Adipocyte (in vitro differentiated cells): ENCODE results near the gene FAM83C.
A peak's percentile ranks its signal among the peaks of the same experiment; 100 is the strongest.
"Not testable (repeated sequence)": the region's sequence is repeated elsewhere in the genome, so short reads cannot be mapped to it uniquely, and the experiment has no call there.

ENCODE experiments used
- DNase-seq: peaks from one replicate; pipeline ENCODE4 v3.0.0-alpha.2; 2015; ENCODE audit warnings: low read depth
- H3K27me3 ChIP-seq: replicated peaks from 2 replicates; pipeline ENCODE4 v1.7.0; 2013; ENCODE audit warnings: mild to moderate bottlenecking, low read length, moderate library complexity; ENCODE audit not compliant: control insufficient read depth, insufficient read depth
- H3K36me3 ChIP-seq: 2 replicates; pipeline ENCODE4 v1.7.0; 2013; ENCODE audit warnings: low read length, mild to moderate bottlenecking, moderate library complexity; ENCODE audit not compliant: control insufficient read depth, insufficient read depth, severe bottlenecking
- H3K4me1 ChIP-seq: 2 replicates; pipeline ENCODE4 v1.7.0; 2013; ENCODE audit warnings: mild to moderate bottlenecking, low read length, moderate library complexity; ENCODE audit not compliant: control insufficient read depth, insufficient read depth
- H3K4me3 ChIP-seq: 2 replicates; pipeline ENCODE4 v1.7.0; 2013; ENCODE audit warnings: mild to moderate bottlenecking, low read length, moderate library complexity
- H3K9ac ChIP-seq: 2 replicates; pipeline ENCODE4 v1.7.0; 2013; ENCODE audit warnings: mild to moderate bottlenecking, low read length, moderate library complexity
- H3K9me3 ChIP-seq: 2 replicates; pipeline ENCODE4 v1.7.0; 2013; ENCODE audit warnings: mild to moderate bottlenecking, low read length, moderate library complexity; ENCODE audit not compliant: control insufficient read depth

Gene FAM83C

DNA sequence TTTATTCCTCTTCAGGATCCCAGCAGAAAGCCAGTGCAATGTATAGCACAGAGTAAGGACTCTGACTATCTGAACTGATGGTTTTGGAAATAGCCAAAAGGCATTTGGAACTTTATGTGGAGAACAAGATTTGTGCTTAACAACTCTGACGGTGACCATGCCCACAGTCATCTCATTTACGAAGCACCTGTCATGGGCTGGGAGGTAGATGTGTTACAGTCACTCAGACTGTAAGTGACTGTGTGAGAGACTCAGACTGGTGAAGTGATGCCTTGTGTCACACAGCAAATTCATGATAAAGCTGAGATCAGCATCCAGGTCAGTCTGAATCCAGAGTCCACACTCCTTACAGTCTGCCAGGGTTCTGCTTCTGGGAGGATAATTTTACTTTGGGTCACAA, 23.9 kb upstream of the FAM83C start:
- Histone ChIP-seq H3K27me3 (no peaks in the 10 kb centered on the region), H3K9me3 (no peaks in the 10 kb centered on the region), H3K9ac (peak overlapping the region; percentile 14), H3K4me3 (no peak overlapping the region), H3K4me1 (peaks cover 72% of the 10 kb centered on the region), H3K36me3 (no peaks in the 10 kb centered on the region)
- DNase-seq = no peak

DNA sequence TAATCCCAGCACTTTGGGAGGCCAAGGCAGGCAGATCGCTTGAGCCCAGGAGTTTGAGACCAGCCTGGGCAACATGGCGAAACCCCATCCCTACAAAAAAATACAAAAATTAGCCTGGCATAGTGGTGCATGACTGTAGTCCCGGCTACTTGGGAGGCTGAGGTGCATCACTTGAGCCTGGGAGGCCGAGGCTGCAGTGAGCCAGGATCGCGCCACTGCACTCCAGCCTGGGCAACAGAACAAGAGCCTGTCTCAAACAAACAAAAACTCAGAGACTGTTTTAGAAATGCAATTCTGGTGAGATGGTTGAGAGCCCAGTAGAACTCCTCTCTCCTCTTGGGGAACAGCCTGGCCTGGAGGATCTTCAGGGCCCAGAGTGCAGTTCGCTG, 23.4 kb upstream of the FAM83C start:
- H3K9me3 ChIP-seq, DNase-seq, H3K27me3 ChIP-seq, H3K36me3 ChIP-seq, H3K4me3 ChIP-seq: not testable (repeated sequence)
- H3K9ac ChIP-seq = peak overlapping the region; percentile 59
- H3K4me1 ChIP-seq = peaks cover 68% of the 10 kb centered on the region

- no peaks in the 10 kb centered on the region for H3K36me3 ChIP-seq
- peak overlapping the region; percentile 34 for H3K4me3 ChIP-seq
- peaks cover 62% of the 10 kb centered on the region for H3K4me1 ChIP-seq
- H3K9ac ChIP-seq = peak overlapping the region; percentile 59
- no peak for DNase-seq
- no peaks in the 10 kb centered on the region for H3K27me3 ChIP-seq
- H3K9me3 ChIP-seq = no peaks in the 10 kb centered on the region
Observed at GRCh38 chr20:35314816-35315631, 22.8 kb upstream of the FAM83C start.

DNA sequence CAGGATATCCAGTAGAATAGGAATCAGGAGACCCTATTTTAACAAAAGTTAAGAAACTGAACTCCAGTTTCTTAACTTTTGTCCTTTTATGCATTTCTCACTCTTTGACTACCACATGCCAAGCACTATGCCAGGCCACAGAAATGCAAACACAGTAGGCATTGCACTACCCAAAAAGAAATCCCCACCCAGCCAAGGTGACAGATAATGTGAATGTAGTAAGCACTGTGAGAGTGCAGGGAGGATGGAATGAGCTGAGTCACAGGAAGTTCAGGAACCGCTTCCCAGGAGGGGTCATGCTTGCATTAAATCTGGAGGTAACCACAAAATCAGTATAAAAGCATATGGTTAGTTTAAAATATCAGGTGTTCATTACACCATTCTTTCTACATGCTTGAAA, 20.1 kb upstream of the FAM83C start:
- DNase-seq = peak; percentile 86
- Histone ChIP-seq H3K9me3 (no peaks in the 10 kb centered on the region), H3K36me3 (no peaks in the 10 kb centered on the region), H3K27me3 (no peaks in the 10 kb centered on the region), H3K9ac (no peak overlapping the region), H3K4me3 (no peak overlapping the region), H3K4me1 (peaks cover 54% of the 10 kb centered on the region)

DNA sequence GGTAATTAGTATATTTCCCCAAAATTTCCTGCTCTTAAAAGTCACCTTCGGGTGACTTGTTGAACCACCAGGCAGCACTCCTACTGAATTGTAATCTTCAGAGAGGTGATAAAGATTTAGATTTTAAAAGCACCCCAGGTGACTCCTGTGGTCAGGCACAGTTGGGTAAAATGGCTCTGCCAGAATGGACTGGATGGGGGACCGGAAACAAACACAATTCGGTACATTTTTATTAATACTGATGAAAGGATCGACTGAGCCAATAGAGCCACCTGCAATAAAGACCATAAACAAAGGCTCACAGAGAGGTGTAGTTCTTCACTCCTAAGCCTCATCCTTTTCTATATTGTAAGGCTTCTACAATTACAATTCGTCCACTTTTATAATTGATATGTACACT, 19.6 kb upstream of the FAM83C start:
- no peaks in the 10 kb centered on the region for H3K27me3 ChIP-seq
- no peaks in the 10 kb centered on the region for H3K9me3 ChIP-seq
- H3K4me1 ChIP-seq = peaks cover 59% of the 10 kb centered on the region
- H3K36me3 ChIP-seq = no peaks in the 10 kb centered on the region
- H3K9ac ChIP-seq = no peak overlapping the region
- DNase-seq = no peak
- H3K4me3 ChIP-seq = no peak overlapping the region

DNA sequence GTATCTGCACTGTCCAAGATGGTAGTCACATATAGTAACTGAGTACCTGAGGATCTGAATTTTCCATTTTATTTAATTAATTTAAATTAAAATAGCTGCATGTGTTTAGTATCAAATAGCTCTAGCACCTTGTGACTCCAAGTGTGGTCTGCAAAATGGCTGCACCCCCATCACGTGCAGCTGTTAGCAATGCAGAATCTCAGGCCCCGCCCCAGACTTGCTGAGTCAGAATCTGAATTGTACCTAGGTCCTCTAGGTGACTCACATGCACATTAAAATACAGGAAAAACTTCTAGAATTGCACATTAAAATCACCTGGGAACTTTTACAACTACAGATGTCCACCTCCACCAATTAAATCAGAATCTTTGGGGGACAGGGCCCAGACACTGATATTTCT, 19.2 kb upstream of the FAM83C start:
- Histone ChIP-seq H3K4me3 (no peak overlapping the region), H3K9ac (no peak overlapping the region), H3K9me3 (no peaks in the 10 kb centered on the region), H3K4me1 (peaks cover 63% of the 10 kb centered on the region), H3K27me3 (no peaks in the 10 kb centered on the region), H3K36me3 (peaks cover 3% of the 10 kb centered on the region)
- DNase-seq = no peak

DNA sequence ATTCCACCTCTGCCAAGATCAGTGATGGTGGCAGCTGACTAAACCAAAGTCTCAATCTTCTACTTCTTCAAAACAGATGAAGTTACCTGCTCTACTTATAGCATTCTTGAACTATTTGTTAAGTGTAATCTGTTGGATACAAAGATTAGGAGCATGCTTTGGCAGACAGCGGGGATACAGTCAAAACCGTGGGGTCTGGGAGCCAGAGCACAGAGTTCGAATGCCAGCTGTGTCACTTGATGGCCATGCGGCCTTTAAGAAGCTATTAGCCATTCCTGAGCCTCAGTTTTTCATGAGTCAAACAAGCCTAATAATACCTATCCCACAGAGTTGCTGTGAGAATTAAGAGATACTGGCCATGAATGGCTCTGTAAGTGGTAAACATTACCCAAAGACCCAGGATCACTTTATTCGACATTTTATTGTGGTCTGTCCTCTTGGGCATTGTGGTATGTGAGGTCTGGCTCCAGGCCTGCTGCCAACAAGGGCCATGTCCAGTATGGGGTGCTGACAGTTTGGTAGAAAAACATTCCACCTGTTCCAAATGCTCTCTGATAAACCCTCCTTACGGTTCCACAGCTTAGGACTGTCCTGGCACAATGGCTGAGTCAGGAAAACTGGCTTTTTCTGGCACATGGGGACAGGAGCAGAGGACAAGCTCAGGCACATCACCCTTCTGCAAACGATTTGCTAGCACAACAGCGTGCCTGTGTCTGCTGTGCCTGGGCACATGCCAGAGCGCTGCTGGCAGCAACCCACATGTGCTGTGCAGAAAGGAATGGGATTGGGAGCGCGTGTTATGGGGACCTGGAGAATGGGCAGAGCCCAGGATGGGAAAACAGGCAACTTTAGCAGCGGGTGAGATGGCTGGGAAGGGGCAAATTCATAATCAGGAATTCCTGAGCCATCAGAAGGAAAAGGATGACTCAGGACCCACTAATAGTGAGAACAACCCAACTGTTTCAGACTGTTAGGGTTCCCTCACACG, 15.7 kb upstream of the FAM83C start:
- no peaks in the 10 kb centered on the region for H3K9me3 ChIP-seq
- peaks cover 4% of the 10 kb centered on the region for H3K36me3 ChIP-seq
- peaks cover 73% of the 10 kb centered on the region for H3K4me1 ChIP-seq
- peak; percentile 39 for DNase-seq
- peak overlapping the region; percentile 2 for H3K4me3 ChIP-seq
- H3K9ac ChIP-seq = peak overlapping the region; percentile 73
- no peaks in the 10 kb centered on the region for H3K27me3 ChIP-seq

- H3K27me3 ChIP-seq = no peaks in the 10 kb centered on the region
- no peak overlapping the region for H3K4me3 ChIP-seq
- H3K36me3 ChIP-seq = peaks cover 4% of the 10 kb centered on the region
- peak; percentile 66 for DNase-seq
- no peaks in the 10 kb centered on the region for H3K9me3 ChIP-seq
- peak overlapping the region; percentile 78 for H3K9ac ChIP-seq
- H3K4me1 ChIP-seq = peaks cover 68% of the 10 kb centered on the region
Observed at GRCh38 chr20:35306931-35307517, 14.8 kb upstream of the FAM83C start.

- peak; percentile 98 for DNase-seq
- Histone ChIP-seq H3K4me1 (peaks cover 63% of the 10 kb centered on the region), H3K4me3 (peak overlapping the region; percentile 21)
Observed at GRCh38 chr20:35305682-35306556, 13.7 kb upstream of the FAM83C start.

GRCh38 chr20:35304956-35305355, 12.7 kb upstream of the FAM83C start:
- H3K4me1 ChIP-seq = peaks cover 63% of the 10 kb centered on the region
- H3K4me3 ChIP-seq = no peak overlapping the region
- DNase-seq = no peak
- no peaks in the 10 kb centered on the region for H3K9me3 ChIP-seq
- H3K36me3 ChIP-seq = peaks cover 4% of the 10 kb centered on the region
- peak overlapping the region; percentile 74 for H3K9ac ChIP-seq
- no peaks in the 10 kb centered on the region for H3K27me3 ChIP-seq

More at GRCh38 chr20:35305682-35306556, 13.7 kb upstream of the FAM83C start:
- Histone ChIP-seq H3K9me3 (no peaks in the 10 kb centered on the region), H3K9ac (peak overlapping the region; percentile 78), H3K36me3 (peaks cover 4% of the 10 kb centered on the region), H3K27me3 (no peaks in the 10 kb centered on the region)
